Activated naive CD4-positive, alpha-beta T cell treated with anti-CD3 and anti-CD28 coated beads for 36 hours (primary cell): ENCODE measurements around the gene NUDT17. TPM values are rescaled to one million over a fixed set of nuclear protein-coding genes. Genes with fewer than 3 reads are reported as not detected.

Source experiments
- CTCF ChIA-PET: fragments of 350-600 bp; sonication (Branson Sonifier 250); formaldehyde crosslinking; loops from one replicate; lab custom pipeline; 2021; ENCODE audit warnings: antibody characterized with exemption; lab: Charles Lee
- DNase-seq: peaks from one replicate; pipeline ENCODE4 v3.0.0-alpha.2; 2020
- H3K27ac Mint-ChIP-seq: one replicate; pipeline ENCODE4 v1.8.0; 2021; ENCODE audit warnings: mild to moderate bottlenecking, mixed read lengths
- H3K27me3 Mint-ChIP-seq: one replicate; pipeline ENCODE4 v1.8.0; 2021; ENCODE audit warnings: low read depth, mixed read lengths
- H3K36me3 Mint-ChIP-seq: one replicate; pipeline ENCODE4 v1.8.0; 2021; ENCODE audit warnings: low read depth, mixed read lengths
- H3K4me1 Mint-ChIP-seq: one replicate; pipeline ENCODE4 v1.8.0; 2021; ENCODE audit warnings: low read depth, mixed read lengths
- H3K4me3 Mint-ChIP-seq: one replicate; pipeline ENCODE4 v1.8.0; 2021; ENCODE audit warnings: mild to moderate bottlenecking, moderate library complexity, mixed read lengths
- H3K9me3 Mint-ChIP-seq: one replicate; pipeline ENCODE4 v1.8.0; 2021; ENCODE audit warnings: mixed read lengths
- intact Hi-C: fragments of 100-400 bp; cut with micrococcal nuclease; formaldehyde crosslinking; loops from one replicate; pipeline ENCODE4 v1.15.1; 2023
- total RNA-seq, 2 experiments: library from RNA; stranded (reverse); gene quantifications; one replicate each; pipeline ENCODE4 v1.2.3, GENCODE V29; 2021

Gene NUDT17
- total RNA-seq, 2 experiments from 2014 or later, result 3.2 to 3.4 TPM

DNA sequence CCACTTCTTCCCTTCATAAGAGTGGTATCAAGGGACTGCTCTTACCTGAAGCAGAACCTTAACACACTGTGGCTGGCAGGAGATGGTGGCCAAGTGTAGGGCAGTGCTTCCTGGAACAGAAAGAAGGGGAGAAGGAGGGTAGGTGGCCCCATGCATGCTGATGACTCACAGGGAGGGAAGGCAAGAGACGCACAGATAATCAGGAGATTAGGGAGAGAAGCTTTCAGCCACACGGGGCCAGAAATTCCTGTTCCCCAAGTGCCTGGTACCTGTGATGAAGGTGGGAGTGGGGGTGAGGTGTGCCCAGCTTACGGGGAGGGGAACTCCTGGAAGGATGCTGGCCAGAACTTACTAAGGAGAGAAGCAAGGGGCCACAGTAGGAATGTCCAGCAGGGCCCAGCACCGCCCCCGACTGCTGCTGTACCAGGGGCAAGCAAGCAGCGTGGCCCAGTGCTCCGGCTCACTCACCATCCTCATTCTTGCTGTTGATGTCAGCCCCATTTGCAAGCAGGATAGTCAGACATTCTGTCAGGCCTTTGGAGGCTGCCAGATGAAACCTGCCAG, 32.6 kb downstream of the NUDT17 start:
- CTCF ChIA-PET, result interaction anchor here (1.5 to 6.2 kb wide), 2 partner anchors 32 to 154 kb away, joined by 4 to 38 read pairs; partner anchors contain the start of gene NUDT17
- intact Hi-C loops, result no loop called here
- H3K36me3 Mint-ChIP-seq, result no peaks in the 10 kb centered on the region
- DNase-seq, result no peak
- no peaks in the 10 kb centered on the region for H3K9me3 Mint-ChIP-seq
- no peak overlapping the region for H3K27ac Mint-ChIP-seq
- H3K4me1 Mint-ChIP-seq, result no peaks in the 10 kb centered on the region
- no peak overlapping the region for H3K4me3 Mint-ChIP-seq
- peaks cover 2% of the 10 kb centered on the region for H3K27me3 Mint-ChIP-seq

DNA sequence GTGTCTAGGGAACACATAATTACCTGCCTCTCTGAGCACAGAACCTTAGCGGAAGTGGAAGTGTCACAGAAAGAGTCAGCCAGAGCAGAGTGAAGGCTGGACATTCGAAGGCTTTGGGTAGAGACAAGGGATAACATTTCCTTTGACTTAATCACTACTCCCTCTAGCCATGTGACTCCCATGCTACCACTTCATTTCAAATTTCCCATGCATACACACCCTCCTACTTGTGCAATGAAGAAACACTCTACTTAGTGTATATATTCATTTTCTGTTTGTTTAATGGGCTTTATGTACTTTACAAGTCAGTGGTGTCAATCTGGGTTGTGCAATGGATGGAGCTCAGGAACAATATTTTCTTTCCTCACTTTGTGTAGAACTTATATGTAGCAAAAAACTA, 33.3 kb downstream of the NUDT17 start:
- Mint-ChIP-seq H3K27me3 (peaks cover 7% of the 10 kb centered on the region), H3K27ac (no peak overlapping the region), H3K9me3 (no peaks in the 10 kb centered on the region), H3K36me3 (no peaks in the 10 kb centered on the region), H3K4me3 (no peak overlapping the region), H3K4me1 (no peaks in the 10 kb centered on the region)
- CTCF ChIA-PET, result interaction anchor here (1.1 to 6.2 kb wide), 4 partner anchors 14 to 154 kb away, joined by 3 to 38 read pairs (median 14); partner anchors contain the start of gene NUDT17
- DNase-seq, result no peak
- intact Hi-C loops, result no loop called here

DNA sequence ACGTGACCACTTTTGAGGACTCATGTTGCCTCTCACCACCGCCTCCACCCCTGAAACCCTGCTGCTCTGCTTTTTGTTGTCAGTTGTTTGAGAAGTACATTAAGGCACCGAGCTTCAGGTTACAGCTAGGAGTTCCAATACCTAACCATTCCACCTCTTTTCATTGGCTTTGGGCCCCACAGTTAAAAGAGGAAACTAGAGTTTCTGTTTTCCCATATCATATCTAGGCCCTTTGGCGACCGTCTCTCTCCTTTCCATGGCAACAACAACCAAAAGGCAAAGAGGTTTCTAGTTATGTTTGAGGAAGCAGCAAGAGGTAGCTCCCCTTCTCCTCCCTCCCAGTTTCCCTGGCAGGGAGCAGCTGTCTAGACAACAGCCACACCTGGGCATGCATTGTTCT, 34.3 kb downstream of the NUDT17 start:
- no peaks in the 10 kb centered on the region for H3K36me3 Mint-ChIP-seq
- H3K4me1 Mint-ChIP-seq, result peaks cover 1% of the 10 kb centered on the region
- peaks cover 12% of the 10 kb centered on the region for H3K27me3 Mint-ChIP-seq
- H3K27ac Mint-ChIP-seq, result no peak overlapping the region
- H3K9me3 Mint-ChIP-seq, result no peaks in the 10 kb centered on the region
- CTCF ChIA-PET, result interaction anchor here (1.1 to 6.2 kb wide), 3 partner anchors 13 to 34 kb away, joined by 3 to 38 read pairs (median 23); partner anchors contain the start of gene NUDT17
- intact Hi-C loops, result no loop called here
- H3K4me3 Mint-ChIP-seq, result no peak overlapping the region
- DNase-seq, result no peak

DNA sequence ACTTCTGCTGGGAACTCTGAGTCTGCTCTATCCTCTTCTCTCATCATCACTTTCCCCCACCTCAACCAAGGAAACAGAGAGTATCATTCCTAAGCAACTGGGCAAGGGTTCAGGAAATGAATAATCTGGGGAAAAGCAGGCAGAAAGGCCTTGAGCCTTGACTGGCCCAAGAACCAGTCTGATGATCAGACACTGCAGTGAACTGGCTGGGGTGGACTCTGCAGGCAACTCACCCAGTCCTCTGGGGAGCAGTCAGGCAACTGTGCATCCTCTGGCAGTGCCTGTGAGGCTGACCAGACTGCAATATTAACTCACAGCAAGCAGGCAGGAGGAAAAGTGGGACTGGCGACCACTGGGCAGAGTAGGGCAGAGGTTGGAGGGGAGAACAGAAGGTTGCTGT, 39.2 kb downstream of the NUDT17 start:
- peak overlapping the region; percentile 79 for H3K4me3 Mint-ChIP-seq
- no peaks in the 10 kb centered on the region for H3K36me3 Mint-ChIP-seq
- no peak for DNase-seq
- peaks cover 16% of the 10 kb centered on the region for H3K27me3 Mint-ChIP-seq
- peaks cover 14% of the 10 kb centered on the region for H3K4me1 Mint-ChIP-seq
- CTCF ChIA-PET, result interaction anchor here (1.3 to 4.5 kb wide), 2 partner anchors 12 to 39 kb away, joined by 4 to 18 read pairs; partner anchors contain the start of gene NUDT17
- no peaks in the 10 kb centered on the region for H3K9me3 Mint-ChIP-seq
- intact Hi-C loops, result loop anchor here (2.0 kb wide), 1 partner anchor 26 kb away; the partner anchor contains the start of gene PIAS3
- no peak overlapping the region for H3K27ac Mint-ChIP-seq

DNA sequence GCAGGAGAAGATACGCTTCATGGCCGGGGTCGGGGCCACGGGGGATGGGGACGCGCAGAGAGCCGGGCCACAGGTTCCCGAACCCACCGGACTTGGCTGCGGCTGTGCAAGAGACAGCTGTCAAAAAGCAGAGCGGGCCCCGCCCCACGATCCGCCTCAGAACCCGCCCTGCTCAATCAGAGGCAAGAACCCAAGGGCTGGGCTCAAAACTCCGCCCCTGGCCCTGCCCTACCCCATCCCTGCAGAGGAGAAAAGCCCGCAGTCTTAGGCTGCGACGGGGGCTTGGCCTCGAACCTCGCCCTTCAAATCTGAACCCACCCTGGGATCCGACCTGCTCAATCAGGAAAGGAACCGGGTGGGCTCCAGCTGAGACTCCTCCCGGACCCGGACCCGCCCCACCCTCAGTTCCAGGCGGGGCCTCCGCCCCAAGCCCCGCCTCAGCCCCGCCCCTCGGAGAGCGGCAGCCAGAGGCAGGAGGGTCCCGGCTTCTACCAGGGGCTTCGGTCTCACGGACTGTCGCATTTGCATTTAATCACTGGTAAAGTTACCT, 40.4 kb downstream of the NUDT17 start, which contains the start of gene ANKRD35:
Gene ANKRD35 (minus strand): TSS at position 129 of the 550 bp plus-strand sequence. CDS start 108 bp downstream, at position 21.
- DNase-seq, result peak; percentile 89
- peak within 1 kb of the TSS; percentile 79 for H3K4me3 Mint-ChIP-seq
- H3K36me3 Mint-ChIP-seq, result no peaks in the 10 kb centered on the region
- peaks cover 16% of the 10 kb centered on the region for H3K27me3 Mint-ChIP-seq
- H3K4me1 Mint-ChIP-seq, result peaks cover 14% of the 10 kb centered on the region
- CTCF ChIA-PET, result interaction anchor here (1.0 to 4.5 kb wide), 3 partner anchors 13 to 121 kb away, joined by 3 to 18 read pairs (median 4); partner anchors contain the start of gene NUDT17
- no peaks in the 10 kb centered on the region for H3K9me3 Mint-ChIP-seq
- intact Hi-C loops, result loop anchor here (1.0 to 2.0 kb wide), 2 partner anchors 27 to 41 kb away; partner anchors contain the start of genes NUDT17 and PIAS3
- no peak within 1 kb of the TSS for H3K27ac Mint-ChIP-seq

DNA sequence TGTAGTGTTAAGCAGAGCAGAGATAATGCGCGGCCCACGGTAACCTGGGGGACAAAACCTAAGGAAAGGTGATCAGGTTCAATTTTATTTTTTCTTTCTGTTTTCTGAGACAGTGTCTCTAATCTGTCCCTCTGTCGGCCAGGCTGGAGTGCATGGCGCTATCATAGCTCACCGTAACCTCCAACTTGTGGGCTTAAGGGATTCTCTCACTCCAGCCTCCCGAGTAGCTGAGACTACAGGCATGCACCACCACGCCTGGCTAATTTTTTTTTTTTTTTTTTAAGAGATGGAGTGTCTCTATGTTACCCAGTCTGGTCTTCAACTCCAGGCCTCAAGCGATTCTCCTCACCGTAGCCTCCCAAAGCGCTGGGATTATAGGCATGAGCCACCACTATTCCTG, 41.0 kb downstream of the NUDT17 start:
- Mint-ChIP-seq H3K9me3 (no peaks in the 10 kb centered on the region), H3K27me3 (peaks cover 16% of the 10 kb centered on the region), H3K36me3 (no peaks in the 10 kb centered on the region), H3K4me1 (peaks cover 14% of the 10 kb centered on the region), H3K4me3 (peak overlapping the region; percentile 79), H3K27ac (no peak overlapping the region)
- intact Hi-C loops, result loop anchor here (1.0 kb wide), 1 partner anchor 41 kb away; the partner anchor contains the start of gene NUDT17
- CTCF ChIA-PET, result interaction anchor here (4.5 kb wide), 1 partner anchor 41 kb away, joined by 18 read pairs; the partner anchor contains the start of gene NUDT17
- no peak for DNase-seq

DNA sequence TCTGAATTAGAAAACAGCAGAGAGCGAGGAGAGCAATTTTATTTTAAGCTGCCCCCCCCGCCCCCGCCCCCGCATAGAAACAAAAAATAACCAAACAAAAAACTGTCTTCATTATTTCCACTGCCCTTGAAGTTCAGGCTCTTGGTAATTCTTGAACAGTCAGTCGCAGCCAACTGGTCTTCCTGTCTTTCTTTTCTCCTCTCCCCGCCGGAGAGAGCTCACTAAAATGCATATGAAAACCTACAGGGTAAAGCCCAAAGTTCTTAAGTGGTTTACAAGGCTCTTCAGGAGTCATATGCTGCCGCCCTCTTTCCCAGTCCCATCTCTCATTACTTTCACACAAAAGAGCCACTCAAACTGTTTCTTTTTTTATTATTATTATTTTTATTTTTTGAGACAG, 41.4 kb downstream of the NUDT17 start:
- Mint-ChIP-seq H3K27ac (no peak overlapping the region), H3K4me3 (peak overlapping the region; percentile 23), H3K27me3 (peaks cover 16% of the 10 kb centered on the region), H3K9me3 (no peaks in the 10 kb centered on the region), H3K36me3 (no peaks in the 10 kb centered on the region), H3K4me1 (peaks cover 14% of the 10 kb centered on the region)
- DNase-seq, result no peak
- intact Hi-C loops, result loop anchor here (1.0 kb wide), 1 partner anchor 42 kb away; the partner anchor contains the start of gene NUDT17
- CTCF ChIA-PET, result interaction anchor here (4.5 kb wide), 1 partner anchor 41 kb away, joined by 18 read pairs; the partner anchor contains the start of gene NUDT17

DNA sequence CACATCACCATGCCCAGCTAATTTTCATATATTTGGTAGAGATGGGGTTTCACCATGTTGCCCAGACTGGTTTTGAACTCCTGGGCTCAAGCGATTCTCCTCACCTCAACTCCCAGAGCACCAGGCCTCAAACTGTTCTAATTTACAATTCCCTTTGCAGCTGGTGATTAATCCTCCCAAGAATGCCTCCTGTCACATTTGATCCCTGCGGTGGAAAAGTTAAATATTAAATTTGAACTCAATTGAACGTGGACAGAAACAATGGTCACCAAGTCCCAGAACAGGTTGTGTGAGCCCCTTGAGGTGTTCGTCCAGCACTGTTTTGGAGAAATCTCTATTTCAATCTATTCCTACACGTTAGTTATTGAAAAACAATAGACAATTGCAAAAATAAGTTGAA, 42.2 kb downstream of the NUDT17 start:
- Mint-ChIP-seq H3K4me1 (peaks cover 14% of the 10 kb centered on the region), H3K27me3 (peaks cover 16% of the 10 kb centered on the region), H3K27ac (no peak overlapping the region), H3K36me3 (no peaks in the 10 kb centered on the region), H3K9me3 (no peaks in the 10 kb centered on the region), H3K4me3 (no peak overlapping the region)
- CTCF ChIA-PET, result interaction anchor here (4.5 kb wide), 1 partner anchor 42 kb away, joined by 18 read pairs; the partner anchor contains the start of gene NUDT17
- intact Hi-C loops, result no loop called here
- DNase-seq, result no peak

DNA sequence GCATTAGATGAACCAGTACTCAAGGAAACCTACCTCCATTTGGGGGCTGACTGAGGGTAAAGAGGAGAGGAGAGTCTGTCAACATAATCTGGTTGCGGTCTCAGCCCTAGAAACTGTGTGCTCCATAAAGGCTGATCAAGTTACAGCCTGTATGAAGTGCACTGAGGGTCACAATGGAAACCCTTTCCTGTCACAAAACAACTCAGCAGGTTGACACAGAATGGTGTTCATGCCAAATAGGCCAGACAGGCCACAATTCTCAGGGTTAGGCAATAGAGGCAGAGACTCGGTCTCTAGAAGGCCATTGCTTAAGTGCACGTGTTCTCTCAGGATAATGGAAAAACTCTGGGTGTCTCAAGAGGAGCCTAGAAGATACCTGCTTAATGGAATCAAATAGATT, 44.3 kb downstream of the NUDT17 start:
- intact Hi-C loops, result no loop called here
- no peak for DNase-seq

DNA sequence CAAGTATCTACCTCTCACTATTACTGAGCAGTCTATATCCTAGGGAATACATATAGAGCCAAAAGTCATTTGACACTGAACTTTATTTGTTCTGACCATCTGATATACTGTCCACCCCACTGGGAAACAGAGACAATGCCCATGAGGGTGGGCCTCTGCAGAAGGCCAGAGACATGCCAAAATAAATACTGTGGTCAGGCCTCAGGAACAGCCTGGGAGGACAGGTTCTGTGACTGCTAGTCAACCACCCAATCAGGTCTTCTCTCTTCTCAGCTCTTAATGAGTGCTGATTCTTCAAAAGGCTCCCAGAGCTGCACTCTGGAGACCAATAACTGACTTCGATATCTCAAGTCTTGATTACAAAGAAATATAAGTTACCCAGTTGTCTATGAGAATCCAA, 45.7 kb downstream of the NUDT17 start:
- no peaks in the 10 kb centered on the region for H3K27me3 Mint-ChIP-seq
- CTCF ChIA-PET, result interaction anchor here (1.0 to 3.2 kb wide), 14 partner anchors 8 to 144 kb away, joined by 3 to 23 read pairs (median 10); partner anchors contain the start of genes ITGA10 and PIAS3
- no peak overlapping the region for H3K27ac Mint-ChIP-seq
- H3K4me1 Mint-ChIP-seq, result peaks cover 6% of the 10 kb centered on the region
- intact Hi-C loops, result loop anchor here (1.0 kb wide), 1 partner anchor 122 kb away; no protein-coding TSS in a partner anchor
- H3K4me3 Mint-ChIP-seq, result no peak overlapping the region
- H3K9me3 Mint-ChIP-seq, result no peaks in the 10 kb centered on the region
- DNase-seq, result no peak
- H3K36me3 Mint-ChIP-seq, result no peaks in the 10 kb centered on the region

More for the DNA sequence above, 44.3 kb downstream of the NUDT17 start:
- Mint-ChIP-seq H3K4me1 (peaks cover 13% of the 10 kb centered on the region), H3K27ac (no peak overlapping the region), H3K27me3 (peaks cover 4% of the 10 kb centered on the region), H3K9me3 (no peaks in the 10 kb centered on the region), H3K36me3 (no peaks in the 10 kb centered on the region), H3K4me3 (no peak overlapping the region)
- CTCF ChIA-PET, result interaction anchor here (0.9 to 2.3 kb wide), 2 partner anchors 87 to 118 kb away, joined by 3 to 14 read pairs; no protein-coding TSS in a partner anchor

DNA sequence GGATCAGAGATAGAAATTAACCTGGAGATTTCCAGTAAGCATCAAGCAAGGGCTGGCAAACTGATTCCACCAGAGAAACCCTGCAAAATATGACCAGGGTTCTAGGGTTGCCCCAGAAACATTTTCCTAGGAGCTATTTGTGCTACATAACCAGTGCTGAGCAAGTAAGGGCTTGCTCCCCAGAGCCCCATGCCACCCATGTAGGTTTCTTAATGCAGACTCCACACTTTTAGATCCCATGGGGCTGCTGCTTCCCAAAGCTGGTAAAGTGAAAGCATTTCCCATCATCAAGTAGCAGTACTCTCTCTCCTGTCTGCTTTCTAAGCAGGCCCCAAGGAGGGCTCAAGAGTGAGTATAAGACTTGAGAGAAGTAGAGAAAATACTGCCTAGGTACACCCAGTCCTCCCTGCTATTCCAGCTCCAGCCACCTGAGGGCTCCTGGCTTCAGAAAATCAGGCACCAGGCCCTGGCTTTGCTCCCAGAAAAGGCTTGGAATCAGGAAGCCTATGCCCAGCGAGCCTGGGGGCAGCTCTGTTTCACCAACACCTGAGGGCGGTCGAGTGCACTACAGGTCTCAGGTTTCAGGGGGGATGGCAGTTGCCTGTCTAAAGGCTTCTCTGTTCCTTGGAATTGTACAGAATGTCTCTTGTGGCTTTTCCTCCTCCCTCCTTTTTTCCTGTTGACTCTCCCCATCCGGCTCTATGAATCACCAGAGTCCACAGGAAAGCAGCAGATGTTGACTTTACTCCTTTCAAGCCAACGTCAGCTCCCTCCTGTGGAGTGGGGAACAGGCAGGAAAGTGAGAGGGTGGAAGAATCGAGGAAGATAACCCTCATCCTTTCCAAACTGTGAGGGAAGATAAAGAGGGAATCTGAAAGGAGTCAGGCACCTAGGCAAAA, 46.4 kb downstream of the NUDT17 start:
- intact Hi-C loops, result loop anchor here (1.0 kb wide), 1 partner anchor 121 kb away; no protein-coding TSS in a partner anchor

More for the DNA sequence above, 46.4 kb downstream of the NUDT17 start:
- no peaks in the 10 kb centered on the region for H3K9me3 Mint-ChIP-seq
- H3K4me3 Mint-ChIP-seq, result no peak overlapping the region
- no peak overlapping the region for H3K27ac Mint-ChIP-seq
- DNase-seq, result peak; percentile 80
- no peaks in the 10 kb centered on the region for H3K36me3 Mint-ChIP-seq
- H3K27me3 Mint-ChIP-seq, result no peaks in the 10 kb centered on the region
- peaks cover 1% of the 10 kb centered on the region for H3K4me1 Mint-ChIP-seq
- CTCF ChIA-PET, result interaction anchor here (0.7 to 3.2 kb wide), 17 partner anchors 9 to 144 kb away, joined by 3 to 23 read pairs (median 7); partner anchors contain the start of genes ITGA10, PIAS3 and RBM8A
